H1 (cell line): ENCODE data around the gene PRPF4.

Experiments
- EP300 ChIP-seq, 2 experiments: IDR thresholded peaks; 1 replicate in 1 of 2; 2 replicates in 1 of 2; pipeline ENCODE4 v1.6.1; 2011 to 2012; ENCODE audit warnings: low read depth in 2 of 2, low read length in 2 of 2, mild to moderate bottlenecking in 2 of 2, borderline replicate concordance in 1 of 2, inconsistent platforms in 1 of 2, moderate library complexity in 1 of 2
- EZH2 ChIP-seq: fragments of 200-600 bp; sonication (generic); IDR thresholded peaks from 2 replicates; pipeline ENCODE4 v1.7.1; 2012; ENCODE audit warnings: low read depth, mild to moderate bottlenecking, moderate library complexity, low read length, inconsistent platforms; ENCODE audit not compliant: severe bottlenecking
- FOSL1 ChIP-seq: IDR thresholded peaks from 2 replicates; pipeline ENCODE4 v1.6.1; 2011; ENCODE audit warnings: mild to moderate bottlenecking, low read depth, low read length, moderate library complexity; ENCODE audit not compliant: insufficient read depth
- GABPA ChIP-seq: IDR thresholded peaks from 2 replicates; pipeline ENCODE4 v1.6.1; 2011; ENCODE audit warnings: mild to moderate bottlenecking, low read length, moderate library complexity, borderline replicate concordance; ENCODE audit not compliant: insufficient read depth
- KDM4A ChIP-seq: IDR thresholded peaks from one replicate; pipeline ENCODE4 v1.7.1; 2012; ENCODE audit warnings: low read depth, mild to moderate bottlenecking, moderate library complexity, low read length, inconsistent platforms; ENCODE audit not compliant: severe bottlenecking
- MAFK ChIP-seq: IDR thresholded peaks from 2 replicates; pipeline ENCODE4 v1.6.1; 2012; ENCODE audit warnings: low read depth, mild to moderate bottlenecking, improper control_type of control experiment, low read length
- POLR2A ChIP-seq, 2 experiments: IDR thresholded peaks; 1 replicate in 1 of 2; 2 replicates in 1 of 2; pipeline ENCODE4 v1.6.1; 2011; ENCODE audit warnings: low read depth in 2 of 2, low read length in 2 of 2, mild to moderate bottlenecking in 2 of 2; ENCODE audit errors: control extremely low read depth in 1 of 2
- RXRA ChIP-seq: IDR thresholded peaks from 2 replicates; pipeline ENCODE4 v1.6.1; 2011; ENCODE audit warnings: low read depth, mild to moderate bottlenecking, low read length, moderate library complexity; ENCODE audit not compliant: insufficient read depth
- SIN3A ChIP-seq, 2 experiments: IDR thresholded peaks in 1 of 2; conservative IDR thresholded peaks in 1 of 2; 2 replicates each; pipeline ENCODE4 v1.6.1; 2011 to 2012; ENCODE audit warnings: low read length in 2 of 2, improper control_type of control experiment in 1 of 2, low read depth in 1 of 2, mild to moderate bottlenecking in 1 of 2
- TAF1 ChIP-seq: IDR thresholded peaks from 2 replicates; pipeline ENCODE4 v1.6.1; 2011; ENCODE audit warnings: mild to moderate bottlenecking, low read depth, low read length
- ZNF274 ChIP-seq: IDR thresholded peaks from 2 replicates; pipeline ENCODE4 v1.7.0; 2012; ENCODE audit warnings: low read length, borderline replicate concordance; ENCODE audit errors: extremely low read depth
- TF ChIP-seq, protein P1 (sequence below), 3 experiments: IDR thresholded peaks; 1 replicate in 2 of 3; 2 replicates in 1 of 3; pipeline versions ENCODE4 v1.5.1 to v1.6.1; 2011; ENCODE audit warnings: low read length in 3 of 3, mild to moderate bottlenecking in 3 of 3, inconsistent platforms in 2 of 3, low read depth in 1 of 3, moderate library complexity in 1 of 3; ENCODE audit not compliant: insufficient read depth in 1 of 3; ENCODE audit errors: control extremely low read depth in 1 of 3

DNA sequence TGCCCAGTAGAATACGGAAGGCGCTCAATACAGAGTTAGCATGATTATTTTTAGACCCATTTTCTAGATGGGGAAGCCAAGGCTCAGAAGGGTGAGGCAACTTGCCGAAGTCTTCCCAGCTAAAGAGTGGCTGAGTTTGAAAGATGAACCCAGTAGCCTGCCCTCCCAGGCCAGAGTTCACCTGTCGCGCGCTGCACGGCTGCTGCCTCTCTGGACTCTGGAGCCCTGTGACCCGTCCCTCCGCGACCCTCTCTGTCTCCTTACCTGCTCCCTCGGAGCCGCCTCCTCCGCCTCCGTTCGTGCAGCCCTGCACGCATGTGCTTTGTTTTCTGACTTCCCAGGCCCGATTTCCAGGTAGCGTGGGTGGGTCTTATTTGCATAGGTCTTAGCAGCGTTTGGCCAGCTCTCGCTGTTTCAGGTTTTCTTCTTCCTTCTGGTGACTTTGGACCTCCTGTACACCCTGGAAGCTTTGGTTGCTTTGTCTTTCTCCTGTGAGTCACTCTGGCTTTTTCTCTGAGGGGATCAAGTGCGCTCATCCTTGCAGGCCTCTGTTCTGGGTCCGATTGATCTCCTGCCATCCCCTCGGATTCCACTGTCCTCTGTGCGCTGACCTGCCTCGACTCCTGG, 27.4 kb downstream of the PRPF4 start, which contains the start of gene RNF183:
- TF ChIP-seq EZH2 (no peak), FOSL1 (no peak), SIN3A (conservative IDR thresholded peaks at IDR 0.05 in 1 of 2, IDR thresholded peaks at IDR 0.05 in 1 of 2; ENCODE audit: low read depth in 1 of 2, low read length in 2 of 2) (no peak), MAFK (no peak), KDM4A (no peak), POLR2A (IDR thresholded peaks at IDR 0.05; ENCODE audit: control extremely low read depth in 1 of 2, low read depth in 2 of 2, low read length in 2 of 2) (no peak), GABPA (no peak), EP300 (IDR thresholded peaks at IDR 0.05; ENCODE audit: borderline replicate concordance in 1 of 2, low read depth in 2 of 2, low read length in 2 of 2) (no peak), TAF1 (no peak), RXRA (no peak), ZNF274 (no peak)
- TF ChIP-seq, protein P1, sequence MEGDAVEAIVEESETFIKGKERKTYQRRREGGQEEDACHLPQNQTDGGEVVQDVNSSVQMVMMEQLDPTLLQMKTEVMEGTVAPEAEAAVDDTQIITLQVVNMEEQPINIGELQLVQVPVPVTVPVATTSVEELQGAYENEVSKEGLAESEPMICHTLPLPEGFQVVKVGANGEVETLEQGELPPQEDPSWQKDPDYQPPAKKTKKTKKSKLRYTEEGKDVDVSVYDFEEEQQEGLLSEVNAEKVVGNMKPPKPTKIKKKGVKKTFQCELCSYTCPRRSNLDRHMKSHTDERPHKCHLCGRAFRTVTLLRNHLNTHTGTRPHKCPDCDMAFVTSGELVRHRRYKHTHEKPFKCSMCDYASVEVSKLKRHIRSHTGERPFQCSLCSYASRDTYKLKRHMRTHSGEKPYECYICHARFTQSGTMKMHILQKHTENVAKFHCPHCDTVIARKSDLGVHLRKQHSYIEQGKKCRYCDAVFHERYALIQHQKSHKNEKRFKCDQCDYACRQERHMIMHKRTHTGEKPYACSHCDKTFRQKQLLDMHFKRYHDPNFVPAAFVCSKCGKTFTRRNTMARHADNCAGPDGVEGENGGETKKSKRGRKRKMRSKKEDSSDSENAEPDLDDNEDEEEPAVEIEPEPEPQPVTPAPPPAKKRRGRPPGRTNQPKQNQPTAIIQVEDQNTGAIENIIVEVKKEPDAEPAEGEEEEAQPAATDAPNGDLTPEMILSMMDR (IDR thresholded peaks at IDR 0.05; ENCODE audit: control extremely low read depth in 1 of 3, insufficient read depth in 1 of 3, low read depth in 1 of 3, low read length in 3 of 3): no peak
